SK-MEL-5 (cell line): ENCODE data around the gene MRC1. TPM values are rescaled to one million over a fixed set of nuclear protein-coding genes. Genes with fewer than 3 reads are reported as not detected.

Experiments used
- DNase-seq: peaks from one replicate; pipeline ENCODE4 v3.0.0-alpha.2; 2016; ENCODE audit warnings: low read depth, low spot score
- in situ Hi-C: cut with HindIII; loops from 2 replicates; pipeline ENCODE4 v1.10.0; 2016; ENCODE audit warnings: low sequenced_read_pairs, high pct_unique_total_duplicates, low pct_unique_long_range_greater_than_20kb
- total RNA-seq: library from RNA; depleted of rRNA; stranded (reverse); fragments of >200 nt; shearing (Covaris generic); gene quantifications from 2 replicates; pipeline ENCODE4 v1.2.3, GENCODE V29; 2014

Gene MRC1
- total RNA-seq, 1 experiment from 2014 or later = not detected

DNA sequence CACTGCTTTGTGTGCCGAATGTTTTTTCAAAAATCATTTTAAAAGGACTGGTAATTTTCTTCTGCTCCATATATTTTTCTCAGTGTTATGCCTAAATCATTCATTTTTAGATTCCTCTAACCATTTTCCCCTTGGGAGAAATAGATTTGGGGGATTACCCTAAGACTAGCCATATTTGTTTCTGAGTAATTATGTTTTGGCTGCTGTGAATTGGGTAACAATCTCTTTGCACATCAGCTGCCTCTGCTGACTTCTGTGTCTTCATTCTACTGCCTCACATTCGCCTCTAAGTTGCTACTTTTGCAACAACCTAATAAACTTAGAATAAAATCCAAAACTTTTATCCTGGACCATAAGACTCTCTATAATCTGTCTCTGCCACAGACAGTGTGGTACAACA, 18.5 kb upstream of the MRC1 start:
- in situ Hi-C loops = no loop called here
- no peak for DNase-seq

DNA sequence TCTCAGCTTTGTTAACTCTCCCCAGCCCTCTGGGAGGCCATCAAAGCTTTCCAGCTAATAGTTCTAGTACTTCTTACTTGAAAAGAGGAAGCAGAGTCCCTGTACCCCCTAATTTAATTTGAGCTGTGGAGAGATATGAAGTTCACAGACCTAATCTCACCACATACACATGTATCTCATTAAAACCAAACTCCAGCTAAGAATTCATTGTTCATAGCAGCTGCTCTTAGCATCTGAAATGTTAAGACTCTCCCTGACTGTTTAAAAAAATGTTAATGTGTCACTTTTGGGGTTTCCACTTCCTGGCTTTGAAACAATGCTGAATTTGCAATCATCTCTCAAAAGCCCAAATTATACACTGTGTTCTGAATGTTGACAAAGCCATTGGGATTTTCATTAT, 16.2 kb upstream of the MRC1 start:
- in situ Hi-C loops = no loop called here
- DNase-seq = no peak

DNA sequence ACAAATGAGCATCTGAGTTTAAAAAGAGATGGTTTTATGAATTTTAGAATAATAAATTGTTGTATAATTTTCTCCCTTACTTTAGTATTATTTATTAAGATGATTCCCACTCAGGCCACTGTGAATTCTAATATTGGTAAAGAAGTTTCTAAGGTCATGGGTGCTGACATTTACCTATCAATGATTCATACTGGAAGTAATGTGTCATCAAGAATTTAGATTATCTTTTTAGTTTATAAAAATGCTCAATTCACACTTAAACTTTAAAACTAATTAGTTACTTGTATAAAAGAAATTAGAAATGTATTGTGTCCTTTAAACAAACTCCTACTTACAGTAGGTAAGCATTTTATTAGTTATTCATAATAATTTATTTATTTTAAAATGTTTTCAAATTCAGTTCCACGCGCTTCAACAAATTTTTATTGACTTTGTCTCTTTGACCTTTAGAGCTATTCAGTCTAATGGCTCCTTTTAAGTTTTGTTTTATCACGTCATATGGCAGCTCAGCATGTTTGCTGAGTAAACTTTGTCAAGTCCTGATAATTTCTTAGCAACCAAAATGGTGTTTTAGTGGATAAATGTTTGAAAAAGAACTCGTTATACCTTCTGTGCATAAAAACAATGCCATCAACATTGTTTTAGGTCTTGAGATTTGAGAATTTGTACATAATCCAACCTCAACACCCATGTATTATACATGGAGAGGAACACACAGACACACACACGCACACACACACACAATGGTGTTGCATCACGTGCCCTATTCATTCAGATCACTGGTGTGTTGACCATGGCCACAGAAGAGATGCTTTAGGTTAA, 15.1 kb upstream of the MRC1 start:
- DNase-seq = no peak
- in situ Hi-C loops = no loop called here

DNA sequence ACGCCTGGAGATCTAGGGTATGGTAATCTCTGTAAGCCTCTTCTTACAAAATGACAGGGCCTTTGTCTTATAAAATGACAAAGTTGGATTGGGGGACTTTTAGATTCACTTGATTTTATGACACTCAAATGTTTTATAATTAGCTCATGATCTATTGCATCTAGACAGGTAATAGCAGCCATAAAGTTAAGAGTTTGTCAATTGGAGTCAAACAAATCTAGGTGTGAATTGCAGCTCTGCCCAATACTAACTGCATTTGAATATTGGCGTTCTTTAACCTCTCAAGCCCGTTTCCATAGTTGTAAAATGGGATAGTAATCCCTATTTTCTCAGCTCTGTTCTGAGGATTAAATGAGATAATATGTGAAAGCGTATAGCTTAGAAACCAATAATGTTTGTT, 14.1 kb upstream of the MRC1 start:
- in situ Hi-C loops = no loop called here
- no peak for DNase-seq

DNA sequence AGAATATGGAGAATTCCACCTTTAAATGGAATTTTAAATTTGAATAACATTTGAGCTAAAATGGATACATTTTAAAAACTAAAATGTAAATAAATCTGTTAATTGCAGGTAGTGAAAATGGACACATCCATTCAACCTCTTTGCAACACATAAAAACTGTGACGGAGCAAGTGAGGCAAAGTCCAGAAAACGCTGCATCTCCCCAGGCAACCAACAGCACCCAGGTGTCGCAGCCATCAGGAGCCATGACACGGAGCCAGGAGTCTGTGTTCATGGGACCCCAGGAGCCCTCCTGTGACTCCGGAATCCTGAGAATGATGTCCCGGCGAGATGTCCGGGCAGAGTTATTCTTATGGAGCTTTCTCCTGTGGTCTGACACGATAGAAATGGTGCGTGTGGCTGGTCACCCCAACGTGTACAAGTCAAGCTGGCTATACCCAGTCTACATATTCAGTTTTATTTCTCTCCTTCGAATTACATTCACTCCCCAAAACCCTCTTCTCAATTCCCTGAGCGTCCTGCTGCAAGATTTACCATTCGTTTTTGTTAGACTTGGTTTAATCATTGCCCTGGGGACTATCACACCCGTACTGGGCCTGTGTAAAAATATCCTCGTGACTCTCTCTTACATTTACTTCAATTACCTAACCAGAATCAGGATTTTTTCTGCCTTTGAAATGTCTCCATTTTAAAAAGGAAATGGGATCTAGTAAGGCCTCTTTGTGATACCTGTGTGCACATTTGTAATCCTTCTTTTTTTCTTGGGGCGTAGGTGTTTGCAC, 13.1 kb upstream of the MRC1 start:
- DNase-seq = no peak
- in situ Hi-C loops = no loop called here

DNA sequence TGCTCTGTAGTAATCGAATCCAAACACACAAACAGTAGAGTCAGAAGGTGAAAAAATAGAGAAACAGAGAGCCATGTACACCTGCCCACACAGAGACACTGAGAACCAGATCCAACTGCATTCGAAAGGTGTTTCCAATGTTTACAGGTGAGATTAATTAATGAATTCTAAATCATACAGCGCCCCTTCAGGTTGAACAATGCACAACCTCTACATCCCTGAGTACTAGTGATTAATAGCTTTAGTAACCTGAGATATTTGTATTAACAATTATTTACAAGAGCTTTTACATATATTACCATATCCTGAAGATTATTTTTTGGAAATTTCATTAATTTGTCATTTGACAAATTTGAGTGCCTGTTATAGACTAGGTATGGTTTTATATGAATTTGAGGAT, 7.6 kb upstream of the MRC1 start:
- in situ Hi-C loops = no loop called here
- no peak for DNase-seq

DNA sequence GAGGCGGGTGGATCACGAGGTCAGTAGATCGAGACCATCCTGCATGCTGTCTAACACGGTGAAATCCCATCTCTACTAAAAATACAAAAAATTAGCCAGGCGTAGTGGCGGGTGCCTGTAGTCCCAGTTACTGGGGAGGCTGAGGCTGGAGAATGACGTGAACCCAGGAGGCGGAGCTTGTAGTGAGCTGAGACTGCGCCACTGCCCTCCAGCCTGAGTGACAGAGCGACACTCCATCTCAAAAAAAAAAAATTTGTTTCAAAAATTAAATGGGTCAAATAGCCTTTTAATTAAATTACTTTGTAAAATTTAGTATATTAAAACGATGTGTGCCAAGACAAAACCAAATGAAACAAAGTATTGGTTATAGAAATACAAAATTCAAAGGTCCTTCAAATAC, 6.8 kb upstream of the MRC1 start:
- in situ Hi-C loops = no loop called here
- DNase-seq = no peak

DNA sequence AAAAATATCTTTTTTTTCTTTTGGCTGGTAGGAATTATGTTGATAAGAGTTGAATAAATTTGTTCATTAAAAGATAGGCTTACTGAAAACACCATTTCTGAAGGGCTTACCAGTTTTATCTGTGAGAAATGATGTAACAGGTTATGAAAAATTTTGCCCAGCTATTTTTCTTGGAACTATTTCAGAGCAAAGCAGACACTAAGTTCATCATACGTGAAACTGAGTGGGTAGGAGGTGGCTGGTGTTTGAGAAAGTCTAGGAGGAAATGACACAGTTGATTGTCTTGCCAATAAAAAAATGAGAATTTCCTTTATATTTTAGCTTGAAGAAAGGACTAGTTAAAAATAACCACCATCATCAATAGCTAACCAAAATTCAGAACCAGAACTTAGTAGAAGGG, 6.2 kb upstream of the MRC1 start:
- DNase-seq = no peak
- in situ Hi-C loops = no loop called here

DNA sequence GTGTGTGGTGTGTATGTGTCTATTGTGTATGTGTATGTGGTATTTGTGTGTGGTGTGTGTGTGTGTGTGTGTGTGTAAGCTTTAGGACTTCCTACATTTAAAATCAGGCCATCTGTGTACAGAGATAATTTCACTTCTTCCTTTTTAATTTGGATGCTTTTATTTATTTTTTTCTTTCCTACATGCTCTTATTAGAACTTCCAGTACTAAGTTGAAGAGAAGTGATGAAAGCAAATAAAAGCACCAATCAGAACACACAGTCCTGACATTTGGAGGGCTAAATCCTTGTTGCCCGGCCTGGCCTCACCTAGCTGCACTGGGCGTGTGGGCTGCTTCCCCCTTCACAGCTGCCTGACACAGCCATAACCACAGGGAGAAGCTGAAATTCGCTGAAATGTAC, 3.8 kb upstream of the MRC1 start:
- DNase-seq = no peak
- in situ Hi-C loops = no loop called here

DNA sequence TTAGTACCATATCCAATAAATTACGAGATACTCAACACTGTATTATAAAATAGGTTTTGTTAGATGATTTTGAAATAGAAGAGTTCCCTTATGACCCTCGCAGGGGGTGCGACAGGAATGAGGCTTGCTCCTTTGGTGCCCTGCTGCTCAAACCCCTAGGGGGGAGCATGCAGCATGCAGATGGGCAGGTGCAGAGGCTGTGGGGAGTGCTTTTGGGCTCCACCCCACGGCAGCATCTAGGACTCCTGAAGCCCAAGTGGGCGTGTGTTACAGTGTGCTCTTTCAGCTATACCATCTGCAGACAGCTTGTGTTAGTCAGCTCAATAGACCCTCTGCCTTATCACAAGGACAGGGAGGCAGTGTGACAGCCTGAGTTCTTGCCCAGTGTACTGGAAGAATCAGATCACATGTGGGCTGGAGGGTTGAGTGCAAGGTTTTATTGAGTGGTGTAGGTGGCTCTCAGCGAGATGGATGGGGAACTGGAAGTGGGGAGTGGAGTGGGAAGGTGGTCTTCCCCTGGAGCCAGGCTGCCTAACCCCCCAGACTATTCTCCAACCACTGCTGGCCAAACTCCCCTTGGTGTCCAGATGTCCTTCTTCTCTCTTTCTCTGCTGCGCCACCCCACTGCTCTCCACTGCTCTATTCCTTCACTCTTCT, 3.1 kb upstream of the MRC1 start:
- DNase-seq = no peak

DNA sequence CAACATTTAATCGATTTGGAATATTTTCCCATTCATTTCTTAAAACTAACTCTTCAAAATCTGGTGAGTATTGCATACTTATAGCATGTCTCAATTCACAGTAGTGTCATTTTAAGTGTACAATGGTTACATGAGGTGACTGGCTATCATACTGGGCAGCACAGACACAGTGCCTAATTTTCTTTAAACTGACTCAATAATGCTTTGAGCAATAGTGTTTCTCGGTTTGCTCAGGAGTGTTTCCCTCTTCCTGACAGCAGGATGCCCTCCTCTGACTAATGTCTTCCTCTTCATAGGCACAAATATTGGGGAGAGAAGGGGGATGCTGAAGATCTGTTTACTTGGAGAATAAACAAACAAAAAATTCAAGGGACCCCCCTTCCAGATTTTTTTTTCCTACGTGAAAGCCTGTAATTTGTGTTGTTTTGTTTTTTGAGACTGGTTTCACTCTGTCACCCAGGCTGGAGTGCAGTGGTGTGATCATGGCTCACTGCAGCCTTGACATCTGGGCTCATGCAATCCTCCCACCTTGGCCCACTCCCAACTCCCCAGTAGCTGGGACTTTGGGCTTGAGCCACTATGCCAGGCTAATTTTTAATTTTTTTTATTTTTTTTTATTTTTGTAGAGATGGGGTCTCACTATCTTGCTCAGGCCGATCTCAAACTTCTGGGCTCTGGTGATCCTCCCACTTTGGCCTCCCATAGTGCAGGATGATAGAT, 2.2 kb downstream of the MRC1 start:
- DNase-seq = no peak
- in situ Hi-C loops = no loop called here

More for the DNA sequence above, 3.1 kb upstream of the MRC1 start:
- in situ Hi-C loops = no loop called here

DNA sequence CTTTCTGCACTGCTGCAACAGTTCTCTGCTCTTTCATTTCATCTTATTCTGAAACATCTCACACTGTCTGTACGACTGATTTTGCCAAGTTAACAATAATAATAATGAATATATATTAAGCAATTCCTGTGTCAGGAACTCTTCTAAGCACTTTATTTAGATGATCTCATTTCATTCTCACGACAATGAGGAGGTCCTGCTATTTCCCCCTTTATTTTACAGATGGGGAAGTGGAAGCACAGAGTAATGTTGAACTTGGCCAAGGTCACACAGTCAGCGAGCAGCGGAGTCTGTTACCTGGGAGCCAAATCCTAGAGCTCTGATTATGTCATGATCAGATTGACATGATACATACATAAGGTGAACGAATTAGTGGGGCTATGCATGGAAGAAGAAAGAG, 5.8 kb downstream of the MRC1 start:
- DNase-seq = no peak
- in situ Hi-C loops = no loop called here

DNA sequence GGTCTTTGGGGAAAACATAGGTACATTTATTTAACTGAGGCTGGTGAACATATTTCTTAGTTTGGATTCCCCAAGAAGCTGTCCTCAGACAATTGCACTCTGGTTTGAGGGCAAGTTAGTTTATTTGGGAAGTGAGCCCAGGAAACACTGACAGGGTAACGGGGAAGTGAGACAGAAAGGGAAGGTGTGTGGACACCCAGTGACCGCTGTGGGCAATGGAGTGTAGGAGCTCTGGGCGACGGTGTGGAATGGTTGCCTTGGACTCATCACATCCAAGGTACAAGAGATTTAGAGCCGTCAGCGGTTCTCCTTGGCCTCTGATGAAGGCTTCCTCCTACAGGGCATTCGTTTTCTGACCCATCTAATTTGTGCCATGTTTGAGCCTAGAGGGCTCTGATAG, 7.1 kb downstream of the MRC1 start:
- no peak for DNase-seq
- in situ Hi-C loops = no loop called here

DNA sequence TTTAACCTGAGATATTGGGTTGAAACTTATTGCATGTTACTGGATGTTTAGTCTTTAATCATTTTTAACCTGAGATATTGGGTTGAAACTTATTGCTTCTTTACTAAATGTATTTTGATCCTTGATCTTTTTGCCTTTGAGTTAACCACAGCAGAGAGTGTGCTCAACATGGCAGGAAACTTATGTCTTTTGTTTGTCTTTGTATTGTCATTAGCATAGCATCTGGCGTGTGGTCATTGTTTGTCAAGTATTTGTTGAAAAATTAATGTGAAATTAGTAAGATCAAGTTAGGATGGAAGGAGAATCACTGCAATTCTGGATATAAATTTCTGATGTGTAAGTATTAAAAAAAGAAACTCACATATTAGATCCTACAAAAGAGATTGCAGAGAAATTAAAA, 8.2 kb downstream of the MRC1 start:
- DNase-seq = no peak
- in situ Hi-C loops = no loop called here

DNA sequence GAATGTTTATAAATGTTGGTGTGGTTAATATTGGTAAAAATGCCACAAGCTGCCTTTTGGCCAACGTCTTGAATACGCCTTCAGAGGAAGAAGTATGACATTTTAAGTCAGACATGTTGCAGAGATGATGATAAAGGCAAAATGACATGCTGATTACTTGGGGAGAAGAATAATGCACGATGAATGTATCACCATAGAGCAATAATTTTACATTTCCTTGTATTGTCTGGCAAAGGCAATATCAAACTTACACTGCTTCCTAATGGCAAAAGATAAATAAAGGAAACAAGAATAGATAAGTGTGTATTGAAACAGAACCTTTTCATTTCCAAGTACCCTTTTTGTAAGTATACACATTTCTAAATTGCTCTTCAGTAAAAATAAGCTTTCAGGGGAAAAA, 8.6 kb downstream of the MRC1 start:
- DNase-seq = no peak
- in situ Hi-C loops = no loop called here

DNA sequence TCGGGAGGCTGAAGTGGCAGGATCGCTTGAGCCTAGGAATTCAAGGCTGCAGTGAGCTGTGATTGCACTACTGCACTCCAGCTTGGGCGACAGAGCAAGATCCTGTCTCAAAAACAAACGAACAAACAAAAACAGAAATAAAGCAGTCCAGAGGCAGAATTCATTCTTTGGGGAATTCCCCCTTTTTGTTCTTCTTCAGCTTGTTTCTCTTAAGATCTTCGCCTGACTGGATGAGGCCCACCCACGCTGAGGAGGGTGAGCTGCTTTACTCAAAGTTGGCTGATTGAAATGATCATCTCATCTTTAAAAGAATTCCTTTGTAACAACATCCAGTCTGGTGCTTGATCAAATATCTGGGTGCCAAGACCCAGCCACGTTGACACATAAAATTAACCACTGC, 10.7 kb downstream of the MRC1 start:
- no peak for DNase-seq
- in situ Hi-C loops = no loop called here

DNA sequence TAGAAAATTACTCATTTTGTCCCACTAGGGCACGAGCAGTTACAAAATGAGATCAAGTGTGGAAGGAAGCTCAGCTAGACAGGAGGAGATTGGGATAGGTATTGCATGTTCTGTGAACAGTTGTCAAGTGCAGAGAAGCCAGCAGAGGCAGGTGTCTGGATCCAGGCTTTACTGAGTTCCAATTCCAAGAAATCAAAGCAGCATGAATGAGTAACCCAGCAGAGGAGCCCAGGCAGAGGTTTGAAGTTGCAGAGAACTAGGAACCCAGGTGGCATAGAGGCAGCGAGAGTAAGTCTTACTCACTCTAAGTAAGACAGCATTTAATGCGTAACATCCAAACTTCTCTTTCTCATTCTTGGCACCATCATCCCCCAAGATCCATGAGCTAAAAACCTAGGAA, 11.8 kb downstream of the MRC1 start:
- in situ Hi-C loops = no loop called here

DNA sequence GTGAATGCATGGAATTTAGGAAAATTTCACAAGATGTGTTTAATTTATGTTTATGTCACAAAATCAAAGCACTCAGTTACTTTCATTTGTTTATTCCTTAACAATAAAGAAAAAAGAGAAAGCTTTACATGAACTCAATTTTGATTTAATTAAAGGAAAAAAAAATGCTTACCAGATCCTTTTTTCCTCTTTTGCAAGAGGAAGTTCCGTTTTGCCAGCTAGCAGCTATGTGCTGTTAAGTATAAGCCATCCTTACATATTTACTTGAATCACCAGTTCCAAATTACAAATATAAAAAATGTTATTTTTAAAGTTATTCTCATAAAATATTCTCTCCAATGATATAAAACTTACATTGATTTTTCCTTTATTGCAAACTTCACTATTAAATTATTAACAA, 12.7 kb downstream of the MRC1 start:
- no peak for DNase-seq
- in situ Hi-C loops = no loop called here

More for the DNA sequence above, 11.8 kb downstream of the MRC1 start:
- no peak for DNase-seq
